ENCODE measurements around the gene OPA1. TPM values are rescaled to one million over a fixed set of nuclear protein-coding genes. Genes with fewer than 3 reads are reported as not detected.

OPA1 gene
- total RNA-seq, 4 donors from 2014 or later, result 42.2 to 56.1 (median 47.2) TPM

DNA sequence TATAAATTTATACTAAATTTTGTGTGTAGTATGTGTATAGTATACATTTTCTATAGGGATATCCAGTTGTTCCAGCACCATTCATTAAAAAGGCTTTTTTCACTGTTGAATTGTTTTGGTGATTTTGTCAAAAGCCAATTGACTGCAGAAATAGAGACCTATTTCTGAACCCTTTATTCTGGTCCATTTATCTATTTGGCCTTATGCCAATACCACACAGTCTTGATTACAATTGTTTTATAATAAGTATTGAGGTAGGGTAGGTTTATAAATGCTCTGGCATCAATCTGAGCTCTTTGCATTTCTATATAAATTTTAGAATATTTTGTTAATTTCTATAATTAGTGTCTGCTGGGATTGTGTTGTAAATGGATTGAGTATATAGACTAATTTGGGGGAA, 6.5 kb upstream of the OPA1 start:
- DNase-seq (ENCODE audit: extremely low spot score), result no peak
- Histone ChIP-seq H3K27ac (replicated peaks in 1 of 4) (no peak overlapping the region), H3K9me3 (no peaks in the 10 kb centered on the region), H3K4me1 (no peaks in the 10 kb centered on the region), H3K4me3 (no peak overlapping the region), H3K27me3 (no peaks in the 10 kb centered on the region), H3K36me3 (no peaks in the 10 kb centered on the region)
- intact Hi-C loops (cut with DNase I), result no loop called here
- TF ChIP-seq, protein P1, sequence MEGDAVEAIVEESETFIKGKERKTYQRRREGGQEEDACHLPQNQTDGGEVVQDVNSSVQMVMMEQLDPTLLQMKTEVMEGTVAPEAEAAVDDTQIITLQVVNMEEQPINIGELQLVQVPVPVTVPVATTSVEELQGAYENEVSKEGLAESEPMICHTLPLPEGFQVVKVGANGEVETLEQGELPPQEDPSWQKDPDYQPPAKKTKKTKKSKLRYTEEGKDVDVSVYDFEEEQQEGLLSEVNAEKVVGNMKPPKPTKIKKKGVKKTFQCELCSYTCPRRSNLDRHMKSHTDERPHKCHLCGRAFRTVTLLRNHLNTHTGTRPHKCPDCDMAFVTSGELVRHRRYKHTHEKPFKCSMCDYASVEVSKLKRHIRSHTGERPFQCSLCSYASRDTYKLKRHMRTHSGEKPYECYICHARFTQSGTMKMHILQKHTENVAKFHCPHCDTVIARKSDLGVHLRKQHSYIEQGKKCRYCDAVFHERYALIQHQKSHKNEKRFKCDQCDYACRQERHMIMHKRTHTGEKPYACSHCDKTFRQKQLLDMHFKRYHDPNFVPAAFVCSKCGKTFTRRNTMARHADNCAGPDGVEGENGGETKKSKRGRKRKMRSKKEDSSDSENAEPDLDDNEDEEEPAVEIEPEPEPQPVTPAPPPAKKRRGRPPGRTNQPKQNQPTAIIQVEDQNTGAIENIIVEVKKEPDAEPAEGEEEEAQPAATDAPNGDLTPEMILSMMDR (IDR thresholded peaks at IDR 0.05), result no peak
- no peak for TF ChIP-seq EP300 (IDR thresholded peaks at IDR 0.05)
- no peak for TF ChIP-seq POLR2AphosphoS5 (IDR thresholded peaks at IDR 0.05)
- no peak for TF ChIP-seq POLR2A (IDR thresholded peaks at IDR 0.05; ENCODE audit: low read depth)

- no peak overlapping the region for H3K4me3 ChIP-seq
- intact Hi-C loops (cut with DNase I), result no loop called here
- no peaks in the 10 kb centered on the region for H3K36me3 ChIP-seq
- DNase-seq (ENCODE audit: extremely low spot score), result no peak
- H3K27ac ChIP-seq (replicated peaks in 1 of 4), result no peak overlapping the region
- 83% methylated on average over 1 of the region's 1 CpG for WGBS
- TF ChIP-seq POLR2A (IDR thresholded peaks at IDR 0.05; ENCODE audit: low read depth), result no peak
- TF ChIP-seq POLR2AphosphoS5 (IDR thresholded peaks at IDR 0.05), result no peak
- TF ChIP-seq EP300 (IDR thresholded peaks at IDR 0.05), result no peak
- TF ChIP-seq, protein P1 (IDR thresholded peaks at IDR 0.05), result no peak
- H3K4me1 ChIP-seq, result peaks cover 7 to 12% (median 10%) of the 10 kb centered on the region in 4 donors
- no peaks in the 10 kb centered on the region for H3K9me3 ChIP-seq
- no peaks in the 10 kb centered on the region for H3K27me3 ChIP-seq
Measured at GRCh38 chr3:193589129-193589528, 3.9 kb upstream of the OPA1 start.

DNA sequence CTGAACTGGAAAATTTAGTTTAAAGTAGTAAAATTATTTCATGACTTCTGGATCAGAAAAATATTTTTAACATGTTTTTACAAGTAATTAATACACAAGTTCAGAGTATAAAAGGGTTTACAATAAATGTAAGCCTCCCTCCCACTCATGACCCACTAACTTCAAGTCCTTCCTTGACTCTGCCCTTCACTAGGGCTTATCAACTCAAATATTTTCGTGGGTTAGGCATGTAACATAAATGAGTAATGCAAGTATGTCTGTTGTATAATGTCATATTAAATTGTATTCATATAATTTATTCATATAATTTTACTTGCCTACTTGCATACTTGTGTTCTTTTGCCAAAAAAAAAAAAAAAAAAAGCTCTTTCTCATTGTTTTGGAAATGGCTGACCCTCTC, 3.4 kb upstream of the OPA1 start:
- TF ChIP-seq EP300 (IDR thresholded peaks at IDR 0.05), result no peak
- intact Hi-C loops (cut with DNase I), result no loop called here
- Histone ChIP-seq H3K27me3 (no peaks in the 10 kb centered on the region), H3K4me3 (no peak overlapping the region), H3K9me3 (no peaks in the 10 kb centered on the region), H3K27ac (replicated peaks in 1 of 4) (no peak overlapping the region), H3K4me1 (peaks cover 12 to 17% (median 15%) of the 10 kb centered on the region in 4 donors), H3K36me3 (no peaks in the 10 kb centered on the region)
- 69% methylated on average over 1 of the region's 1 CpG for WGBS
- no peak for DNase-seq (ENCODE audit: extremely low spot score)

DNA sequence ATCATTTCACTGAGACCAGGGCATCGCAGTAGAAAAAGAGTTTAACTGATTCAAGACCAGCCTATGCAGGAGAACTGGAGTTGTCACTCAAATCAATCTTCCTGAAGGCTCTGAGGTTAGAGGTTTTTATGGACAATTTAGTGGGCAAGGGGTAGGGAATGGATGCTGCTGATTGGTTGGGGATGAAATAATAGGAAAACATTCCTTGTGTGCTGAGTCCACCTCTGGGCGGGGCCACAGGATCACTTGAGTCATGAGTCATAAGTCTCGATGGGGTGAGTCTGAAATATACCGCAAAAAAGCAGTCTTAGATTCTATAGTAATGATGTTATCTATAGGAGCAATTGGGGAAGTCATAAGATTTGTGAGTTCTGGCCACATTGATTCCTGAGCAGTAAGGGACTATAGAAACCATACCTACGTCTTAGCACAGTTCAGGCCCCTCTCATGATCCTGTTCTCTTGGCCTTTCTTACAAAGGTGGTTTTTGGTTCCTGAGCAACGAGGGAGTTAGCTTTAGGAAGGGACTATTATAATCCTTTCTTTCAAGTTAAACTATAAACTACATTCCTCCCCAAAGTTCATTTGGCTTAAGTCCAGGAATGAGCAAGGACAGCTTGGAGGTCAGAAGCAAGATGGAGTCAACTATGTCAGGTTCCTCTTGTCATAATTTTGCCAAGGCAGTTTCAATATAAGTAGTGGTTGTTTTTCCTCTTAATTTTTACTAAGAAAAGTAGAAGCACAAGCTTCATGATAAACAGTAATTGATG, 2.7 kb upstream of the OPA1 start:
- H3K4me3 ChIP-seq, result no peak overlapping the region
- no peaks in the 10 kb centered on the region for H3K36me3 ChIP-seq
- no peak for TF ChIP-seq POLR2A (IDR thresholded peaks at IDR 0.05; ENCODE audit: low read depth)
- no peak for TF ChIP-seq POLR2AphosphoS5 (IDR thresholded peaks at IDR 0.05)
- TF ChIP-seq, protein P1 (IDR thresholded peaks at IDR 0.05), result no peak
- DNase-seq (ENCODE audit: extremely low spot score), result no peak
- no peaks in the 10 kb centered on the region for H3K9me3 ChIP-seq
- WGBS, result 82% methylated on average over 6 of the region's 6 CpGs
- H3K27me3 ChIP-seq, result no peaks in the 10 kb centered on the region
- intact Hi-C loops (cut with DNase I), result no loop called here
- peaks cover 19 to 24% (median 22%) of the 10 kb centered on the region in 4 donors for H3K4me1 ChIP-seq
- no peak overlapping the region for H3K27ac ChIP-seq (replicated peaks in 1 of 4)

DNA sequence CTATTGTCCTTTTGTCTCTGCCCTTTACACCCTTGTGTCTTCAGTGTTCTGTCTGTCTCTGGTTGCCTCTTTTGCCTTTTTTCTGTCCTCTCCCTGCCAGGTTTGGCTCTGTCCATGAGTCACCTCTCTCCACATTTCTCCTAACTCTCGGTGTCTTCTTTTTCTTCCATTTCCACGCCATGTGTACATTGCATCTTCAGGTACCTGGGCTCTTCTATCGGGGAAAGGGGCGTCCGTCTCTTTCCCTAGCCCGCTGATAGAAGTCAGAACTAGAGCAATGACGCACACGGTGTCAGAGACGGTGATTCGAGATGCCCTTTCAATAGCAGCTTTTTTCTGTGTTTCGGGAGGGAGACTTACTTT, 641 bp downstream of the OPA1 start:
- Histone ChIP-seq H3K4me3 (peak overlapping the region; percentile 74 to 89 (median 88)), H3K27ac (replicated peaks in 1 of 4) (peak overlapping the region; percentile 84 to 93 (median 90)), H3K27me3 (no peaks in the 10 kb centered on the region), H3K9me3 (no peaks in the 10 kb centered on the region), H3K4me1 (peaks cover 27 to 38% (median 28%) of the 10 kb centered on the region in 4 donors), H3K36me3 (peaks cover 0 to 17% (median 2%) of the 10 kb centered on the region in 4 donors)
- TF ChIP-seq EP300 (IDR thresholded peaks at IDR 0.05) (no peak), POLR2AphosphoS5 (IDR thresholded peaks at IDR 0.05) (no peak), POLR2A (IDR thresholded peaks at IDR 0.05; ENCODE audit: low read depth) (no peak)
- TF ChIP-seq, protein P1 (IDR thresholded peaks at IDR 0.05), result no peak
- WGBS, result under 1% methylated on average over 11 of the region's 11 CpGs
- DNase-seq (ENCODE audit: extremely low spot score), result no peak
- intact Hi-C loops (cut with DNase I), result no loop called here
